ENCODE results near the gene RBX1.

- TF ChIP-seq POLR2AphosphoS5 (IDR thresholded peaks at IDR 0.05; ENCODE audit: low read depth), result no peak
- no peak for TF ChIP-seq REST (IDR thresholded peaks at IDR 0.05; ENCODE audit: unreplicated experiment)
Measured at GRCh38 chr22:40911772-40912171, 39.4 kb upstream of the RBX1 start.
